Nucleus accumbens (tissue), 56 donors: ENCODE results near the gene CERS1.

ENCODE experiments used
- DNase-seq, 56 donors: peaks; one replicate each; lab custom pipeline; 2025; lab: John Stamatoyannopoulos, UW

The CERS1 gene

GRCh38 chr19:18860725-18861124, 35.2 kb downstream of the CERS1 start:
- no peak for DNase-seq

- DNase-seq = no peak
Observed at GRCh38 chr19:18860302-18860700, 35.7 kb downstream of the CERS1 start.

DNA sequence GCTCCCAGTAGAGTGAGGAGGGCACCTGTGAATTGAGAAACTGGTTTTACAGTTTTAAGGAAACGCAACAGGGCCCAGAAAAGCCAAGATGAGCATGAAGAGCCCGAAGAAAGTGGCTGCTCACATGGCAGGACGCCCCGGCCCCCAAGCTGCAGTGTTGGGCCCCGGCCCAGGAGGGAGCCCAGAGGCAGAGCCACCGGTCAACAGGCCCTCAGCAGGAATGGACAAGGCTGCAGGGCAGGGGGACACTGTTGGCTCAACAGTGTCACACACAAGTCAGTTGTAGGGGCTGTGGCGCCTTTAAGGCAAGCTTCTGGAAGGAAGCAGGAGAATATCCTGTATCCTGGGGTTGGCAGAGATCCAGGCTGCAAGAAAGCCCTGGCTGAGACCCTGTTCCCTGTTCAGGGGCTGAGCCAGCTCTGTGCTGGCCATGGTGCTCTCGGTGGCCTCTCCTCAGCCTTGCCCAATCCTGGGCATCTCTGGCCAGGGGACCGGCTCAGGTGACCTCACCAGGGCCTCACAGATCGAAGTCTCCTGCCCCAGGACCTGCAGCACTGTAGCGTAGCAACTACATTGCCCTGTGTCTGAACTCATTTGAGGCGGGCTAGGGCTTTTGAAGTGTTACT, 36.2 kb downstream of the CERS1 start:
- peak in 5 of 56 donors; percentile 25 to 47 (median 32) for DNase-seq

DNA sequence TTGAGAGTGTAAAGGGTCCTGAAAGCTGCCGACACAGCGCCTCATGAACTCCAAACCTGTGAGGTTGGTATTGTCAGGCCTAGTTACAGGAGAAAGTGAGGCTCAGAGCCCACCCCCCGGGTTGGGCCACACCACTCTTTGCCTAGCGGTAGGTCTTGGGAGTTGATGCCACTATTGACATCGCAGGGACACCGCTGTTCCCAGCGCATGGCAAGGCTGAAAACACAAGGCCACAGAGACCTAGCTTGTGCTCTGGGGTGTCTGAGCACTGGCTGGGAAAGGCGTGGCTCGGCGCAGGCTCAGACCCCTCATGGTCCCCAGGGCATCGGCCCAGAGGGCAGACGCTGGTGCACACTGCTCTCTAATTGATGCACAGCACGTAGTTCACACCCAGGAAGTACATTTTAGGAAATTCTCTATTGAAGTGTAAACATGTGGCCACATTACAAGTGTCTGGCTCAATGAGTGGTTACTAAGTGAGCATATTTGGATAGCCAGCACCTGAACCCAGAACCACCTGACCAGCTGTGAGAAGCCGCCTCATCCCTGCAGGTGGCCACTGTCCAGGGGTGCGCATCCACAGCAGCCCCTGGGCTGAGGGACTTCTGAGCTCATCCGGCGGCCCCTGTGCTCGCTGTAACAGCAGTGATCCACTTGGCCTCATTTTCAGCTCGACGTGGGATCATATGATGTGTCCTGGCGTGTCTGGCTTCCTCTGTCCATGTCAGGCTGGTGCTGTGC, 36.9 kb downstream of the CERS1 start:
- DNase-seq = no peak

- DNase-seq = no peak
Observed at GRCh38 chr19:18857223-18857622, 38.7 kb downstream of the CERS1 start.

- DNase-seq = peak in 47 of 56 donors; percentile 7 to 78 (median 44)
Observed at GRCh38 chr19:18856385-18857126, 39.4 kb downstream of the CERS1 start.

DNA sequence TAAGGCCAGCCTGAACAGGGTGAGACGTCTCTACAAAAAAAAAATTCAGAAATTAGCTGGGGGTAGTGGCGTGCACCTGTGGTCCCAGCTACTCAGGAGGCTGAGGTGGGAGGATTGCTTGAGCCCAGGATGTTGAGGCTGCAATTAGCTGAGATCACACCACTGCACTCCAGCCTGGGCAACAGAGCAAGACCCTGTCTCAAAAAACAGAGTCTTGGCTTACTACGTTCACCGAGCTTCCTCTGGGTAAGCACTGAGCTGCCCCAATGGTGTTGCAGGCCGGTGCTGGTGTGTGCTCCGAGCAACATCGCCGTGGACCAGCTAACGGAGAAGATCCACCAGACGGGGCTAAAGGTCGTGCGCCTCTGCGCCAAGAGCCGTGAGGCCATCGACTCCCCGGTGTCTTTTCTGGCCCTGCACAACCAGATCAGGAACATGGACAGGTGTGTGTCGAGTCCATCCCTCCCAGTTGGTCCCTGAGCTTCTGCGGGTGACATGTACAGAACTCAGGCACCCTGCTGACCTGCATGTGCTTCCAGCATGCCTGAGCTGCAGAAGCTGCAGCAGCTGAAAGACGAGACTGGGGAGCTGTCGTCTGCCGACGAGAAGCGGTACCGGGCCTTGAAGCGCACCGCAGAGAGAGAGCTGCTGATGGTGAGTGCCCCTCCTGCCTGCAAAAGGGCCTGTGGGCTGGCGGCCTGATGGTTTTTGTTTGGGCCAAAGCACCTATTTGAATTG, 40.1 kb downstream of the CERS1 start:
- no peak for DNase-seq

GRCh38 chr19:18854982-18855381, 41.0 kb downstream of the CERS1 start:
- no peak for DNase-seq

GRCh38 chr19:18853755-18854427, 42.1 kb downstream of the CERS1 start:
- DNase-seq = no peak

DNA sequence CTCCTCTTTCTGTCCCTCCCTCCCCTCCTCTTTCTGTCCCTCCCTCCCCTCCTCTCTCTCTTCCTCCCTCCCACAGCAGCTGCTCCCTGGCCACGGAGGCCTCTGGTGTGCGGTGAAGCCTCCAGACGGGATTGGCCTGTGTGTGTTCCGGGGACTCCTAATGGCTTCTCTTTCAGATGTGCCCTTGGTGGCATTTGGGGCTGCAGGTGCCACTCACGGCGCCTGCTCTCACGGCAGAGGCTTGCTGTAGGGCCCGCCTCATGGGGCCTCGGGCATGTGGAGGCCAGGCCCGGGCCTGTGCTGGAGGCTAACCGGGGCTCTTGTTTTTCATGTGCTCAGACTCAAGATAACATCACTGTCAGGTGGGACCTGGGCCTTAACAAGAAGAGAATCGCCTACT, 43.3 kb downstream of the CERS1 start:
- DNase-seq = no peak

- no peak for DNase-seq
Observed at GRCh38 chr19:18851673-18852325, 44.2 kb downstream of the CERS1 start.

GRCh38 chr19:18850471-18851375, 45.2 kb downstream of the CERS1 start:
- no peak for DNase-seq

DNA sequence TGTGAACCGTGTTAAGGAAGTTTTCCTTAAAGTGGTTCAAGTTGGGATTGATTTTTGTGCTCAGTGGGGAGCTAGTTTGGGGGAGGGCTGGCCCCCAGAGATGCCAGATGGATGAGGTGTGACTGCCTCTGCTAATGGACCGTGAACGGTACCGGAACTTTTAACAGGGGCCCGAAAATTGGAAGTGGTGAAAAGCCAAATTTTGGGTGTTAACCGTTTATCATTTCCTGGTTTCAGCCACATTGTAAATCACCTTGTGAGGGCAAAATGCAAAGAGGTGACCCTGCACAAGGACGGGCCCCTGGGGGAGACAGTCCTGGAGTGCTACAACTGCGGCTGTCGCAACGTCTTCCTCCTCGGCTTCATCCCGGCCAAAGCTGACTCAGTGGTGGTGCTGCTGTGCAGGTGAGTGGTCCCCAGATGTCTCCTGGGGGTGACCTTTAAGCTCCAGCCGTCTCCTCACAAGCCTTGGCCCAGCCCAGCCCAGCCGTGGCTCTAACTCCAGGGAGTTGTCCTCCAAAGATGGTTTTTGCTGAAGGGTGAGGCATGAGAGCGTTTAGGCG, 46.0 kb downstream of the CERS1 start:
- no peak for DNase-seq

- DNase-seq = peak in 38 of 56 donors; percentile 12 to 75 (median 40)
Observed at GRCh38 chr19:18848878-18849661, 46.9 kb downstream of the CERS1 start.

GRCh38 chr19:18847549-18848463, 48.2 kb downstream of the CERS1 start:
- no peak for DNase-seq

DNA sequence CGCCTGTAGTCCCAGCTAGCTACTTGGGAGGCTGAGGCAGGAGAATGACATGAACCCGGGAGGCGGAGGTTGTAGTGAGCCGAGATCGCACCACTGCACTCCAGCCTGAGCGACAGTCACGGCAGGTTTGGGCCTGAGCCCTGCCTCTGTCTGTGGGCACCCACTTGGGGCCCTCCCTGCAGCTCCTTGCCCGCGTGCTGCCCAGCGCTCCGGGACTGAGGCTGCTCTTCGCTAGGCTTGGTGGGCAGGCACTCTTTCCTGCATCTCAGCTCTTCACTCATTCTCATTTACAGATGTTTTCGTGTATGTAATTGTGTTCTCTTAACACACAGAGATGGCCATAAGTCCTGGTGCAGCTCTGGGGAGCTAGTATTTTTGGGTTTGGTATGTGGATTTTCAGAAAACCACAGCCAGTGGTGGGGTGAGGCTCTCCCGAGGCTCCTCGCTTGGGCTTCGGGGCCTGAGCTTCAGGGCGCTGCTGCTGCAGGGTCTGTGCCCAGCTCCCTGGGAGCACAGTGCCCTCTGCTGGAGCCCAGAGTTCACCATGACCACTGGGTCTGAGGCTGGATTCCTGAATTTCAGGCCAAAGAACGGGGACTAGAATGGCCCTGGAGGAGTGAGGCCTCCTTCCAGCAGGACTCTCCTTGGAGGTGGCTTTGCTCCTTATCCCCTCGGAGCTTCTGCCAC, 49.0 kb downstream of the CERS1 start:
- peak in 49 of 56 donors; percentile 13 to 84 (median 57) for DNase-seq
